GM13976 (cell line): ENCODE data around the gene ZNF8.

Experiments
- DNase-seq: peaks from one replicate; pipeline ENCODE4 v3.0.0; 2012; ENCODE audit warnings: low spot score
- CTCF ChIP-seq: IDR thresholded peaks from 2 replicates; pipeline ENCODE4 v1.5.1; 2012; ENCODE audit warnings: borderline replicate concordance, mild to moderate bottlenecking; ENCODE audit not compliant: insufficient read depth; ENCODE audit errors: extremely low read depth, missing control alignments, control extremely low read depth
- in situ Hi-C: fragments of 300-500 bp; cut with MboI; formaldehyde crosslinking; loops from one replicate; pipeline ENCODE4 v1.12.0; 2022; ENCODE audit warnings: low sequenced_read_pairs, mixed read lengths, inconsistent platforms; ENCODE audit not compliant: unreplicated experiment

The ZNF8 gene

GRCh38 chr19:58291943-58292342 is 13.2 kb downstream of the ZNF8 start:
- no peak for TF ChIP-seq CTCF
- DNase-seq: no peak
- in situ Hi-C loops: no loop called here

- in situ Hi-C loops: no loop called here
- no peak for DNase-seq
- TF ChIP-seq CTCF: no peak
Observed at GRCh38 chr19:58294743-58295374, 16.1 kb downstream of the ZNF8 start.

- no peak for DNase-seq
- no peak for TF ChIP-seq CTCF
- in situ Hi-C loops: no loop called here
Observed at GRCh38 chr19:58296104-58296503, 17.3 kb downstream of the ZNF8 start.

- in situ Hi-C loops: no loop called here
- no peak for TF ChIP-seq CTCF
- no peak for DNase-seq
Observed at GRCh38 chr19:58300620-58301019, 21.9 kb downstream of the ZNF8 start.

- in situ Hi-C loops: no loop called here
- DNase-seq: no peak
- TF ChIP-seq CTCF: no peak
Observed at GRCh38 chr19:58304255-58304654, 25.5 kb downstream of the ZNF8 start.

- no peak for TF ChIP-seq CTCF
- in situ Hi-C loops: no loop called here
- DNase-seq: no peak
Observed at GRCh38 chr19:58304748-58305064, 26.0 kb downstream of the ZNF8 start.
